Stimulated activated CD8-positive, alpha-beta memory T cell treated with anti-CD3 and anti-CD28 coated beads, Interleukin-4, amount 100 ng/mL, for 48 hours (primary cell): ENCODE data around the gene TGFBRAP1.

Experiments
- DNase-seq: peaks from one replicate; pipeline ENCODE4 v3.0.0-alpha.2; 2020

Gene TGFBRAP1

GRCh38 chr2:105309147-105309545 lies 20.4 kb downstream of the TGFBRAP1 start:
- DNase-seq, result no peak

DNA sequence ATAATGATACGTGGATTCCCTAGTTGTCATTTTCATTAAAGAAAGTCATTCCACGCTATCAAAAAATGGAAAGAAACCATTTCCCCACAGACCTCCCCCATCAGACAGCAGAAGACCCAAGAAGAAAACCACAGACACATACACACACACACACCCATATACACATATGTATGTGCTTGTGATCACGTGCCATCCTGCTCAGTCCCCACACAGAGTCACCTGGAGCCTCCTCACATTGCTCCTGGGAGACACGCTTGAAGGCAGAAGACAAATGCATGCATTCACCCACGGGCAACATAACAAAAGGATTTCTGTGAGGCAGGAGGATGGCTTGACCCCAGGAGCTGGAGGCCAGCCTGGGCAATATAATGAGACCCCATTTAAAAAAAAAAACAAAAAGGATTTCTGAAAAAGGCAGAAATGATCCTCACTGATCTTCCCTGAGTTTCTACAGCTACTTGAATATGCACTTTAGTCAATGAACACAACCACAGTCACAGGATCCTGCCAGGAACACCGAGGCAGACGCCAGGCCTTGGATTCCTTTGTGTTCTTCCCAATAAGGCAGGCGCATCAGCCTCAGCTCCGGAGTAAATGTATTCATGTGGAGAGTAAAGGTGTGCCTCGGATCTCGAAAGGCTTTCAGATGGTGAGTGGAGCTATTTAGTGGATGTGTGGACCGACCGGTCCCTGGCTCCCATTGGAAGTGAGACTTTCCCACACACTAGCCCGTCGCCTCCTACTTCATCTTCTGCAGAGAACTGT lies 21.0 kb downstream of the TGFBRAP1 start:
- DNase-seq, result no peak

DNA sequence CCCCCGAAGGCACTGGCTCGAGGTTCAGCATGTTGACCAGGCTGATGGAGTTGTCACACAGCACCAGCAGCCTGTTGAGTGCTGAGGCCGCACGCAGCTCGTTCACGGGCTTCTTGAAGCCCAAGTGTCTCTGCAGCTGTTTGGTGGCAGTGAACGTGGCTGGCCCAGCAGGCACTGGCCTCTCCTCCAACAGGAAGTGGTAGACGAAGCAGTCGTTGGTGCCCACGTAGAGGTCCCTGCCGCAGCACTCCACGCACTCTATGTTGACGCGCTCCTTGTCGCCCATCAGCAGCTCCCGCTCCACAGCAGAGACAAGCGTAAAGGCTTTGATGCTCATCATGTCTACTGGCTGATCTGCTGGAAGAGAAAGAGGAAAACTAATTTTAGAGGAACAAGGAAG lies 21.6 kb downstream of the TGFBRAP1 start:
- DNase-seq, result no peak

DNA sequence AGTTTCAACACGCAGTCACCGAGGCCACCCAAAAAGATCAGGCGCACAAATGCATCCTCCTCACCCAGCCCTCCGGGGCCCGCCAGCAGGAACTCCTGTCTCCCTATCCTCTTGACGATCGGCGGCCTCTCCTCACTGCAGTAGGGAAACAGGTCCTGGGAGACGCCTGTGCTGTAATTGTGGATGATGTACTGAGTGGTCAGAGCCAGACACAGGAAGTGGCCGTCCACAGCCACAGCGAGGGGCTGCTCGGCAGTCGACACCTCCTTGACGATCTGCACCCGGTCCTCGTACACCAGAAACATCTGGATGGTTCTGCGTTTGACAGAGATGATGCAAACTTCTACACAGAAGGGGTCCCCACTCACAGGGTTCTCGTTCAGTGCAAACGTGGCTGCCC lies 22.0 kb downstream of the TGFBRAP1 start:
- no peak for DNase-seq

DNA sequence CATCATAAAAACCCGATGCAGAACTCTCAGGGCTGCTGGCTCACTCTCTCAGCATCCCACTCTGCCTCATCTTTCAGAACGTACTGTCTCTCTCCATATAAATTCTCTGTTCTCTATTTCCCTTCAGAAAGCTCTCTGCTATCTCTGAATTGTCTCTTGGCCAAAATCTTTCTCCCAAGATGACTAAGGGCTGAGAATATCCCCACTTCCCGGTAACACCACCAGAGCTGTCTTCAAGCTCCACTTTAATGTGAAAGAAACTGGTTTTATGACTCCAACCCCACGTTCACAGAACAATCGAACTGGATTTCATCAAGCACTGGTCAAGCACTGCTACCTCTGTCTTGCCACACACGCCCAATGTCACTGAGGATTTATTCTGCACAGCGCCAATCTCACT lies 22.4 kb downstream of the TGFBRAP1 start:
- DNase-seq, result no peak

- DNase-seq, result no peak
These were observed 27.9 kb downstream of the TGFBRAP1 start for GRCh38 chr2:105301646-105302045.

GRCh38 chr2:105299290-105299689 lies 30.2 kb downstream of the TGFBRAP1 start:
- no peak for DNase-seq

DNA sequence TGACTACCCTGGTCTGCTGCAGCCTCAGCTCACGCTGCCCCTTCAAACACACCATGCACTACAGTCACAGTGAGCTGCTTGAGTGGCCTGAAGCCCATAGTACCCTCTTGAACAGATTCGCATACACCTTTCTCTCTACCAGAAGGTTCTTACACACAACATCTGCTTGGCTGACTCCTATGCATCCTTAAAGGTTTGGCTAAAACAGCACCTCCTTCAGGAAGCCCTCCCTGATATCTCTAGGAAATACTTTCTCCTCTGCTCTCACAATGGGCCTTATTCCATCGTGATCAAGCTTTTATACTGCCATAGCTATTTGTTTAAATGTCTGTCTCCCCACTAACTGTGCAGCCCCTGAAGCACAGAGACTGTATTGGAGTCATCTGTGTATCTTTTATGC lies 31.5 kb downstream of the TGFBRAP1 start:
- no peak for DNase-seq

GRCh38 chr2:105297216-105297615 lies 32.3 kb downstream of the TGFBRAP1 start:
- DNase-seq, result no peak

DNA sequence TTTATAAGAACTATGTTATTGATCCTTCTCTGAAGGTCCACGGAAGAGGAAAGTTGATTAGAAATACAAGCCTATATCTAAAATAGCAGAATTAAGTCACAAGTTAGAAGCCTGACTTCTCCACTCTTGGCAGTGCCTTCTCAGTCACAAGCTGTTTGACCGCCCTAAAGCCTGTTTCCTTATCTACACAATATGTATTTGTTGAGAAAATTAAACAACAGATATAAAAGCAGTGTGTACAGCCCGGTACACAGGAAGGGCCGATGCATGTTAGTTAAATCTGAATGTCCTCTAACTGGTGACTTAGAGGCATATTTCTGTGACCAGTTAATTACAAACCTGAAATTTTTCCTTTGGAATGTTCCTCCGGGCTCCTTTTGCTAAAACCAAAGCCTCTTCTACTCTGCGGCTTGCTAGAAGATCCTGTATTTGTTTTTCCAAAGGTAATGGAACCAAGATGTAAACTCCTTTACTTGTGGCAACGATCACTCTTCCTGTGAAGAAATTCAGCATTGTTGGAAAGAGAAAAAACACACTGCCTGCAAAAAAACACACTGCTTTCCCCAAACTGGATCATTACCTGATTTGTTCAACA lies 33.4 kb downstream of the TGFBRAP1 start:
- DNase-seq, result no peak

GRCh38 chr2:105294844-105295481 lies 34.6 kb downstream of the TGFBRAP1 start:
- peak; percentile 31 for DNase-seq

DNA sequence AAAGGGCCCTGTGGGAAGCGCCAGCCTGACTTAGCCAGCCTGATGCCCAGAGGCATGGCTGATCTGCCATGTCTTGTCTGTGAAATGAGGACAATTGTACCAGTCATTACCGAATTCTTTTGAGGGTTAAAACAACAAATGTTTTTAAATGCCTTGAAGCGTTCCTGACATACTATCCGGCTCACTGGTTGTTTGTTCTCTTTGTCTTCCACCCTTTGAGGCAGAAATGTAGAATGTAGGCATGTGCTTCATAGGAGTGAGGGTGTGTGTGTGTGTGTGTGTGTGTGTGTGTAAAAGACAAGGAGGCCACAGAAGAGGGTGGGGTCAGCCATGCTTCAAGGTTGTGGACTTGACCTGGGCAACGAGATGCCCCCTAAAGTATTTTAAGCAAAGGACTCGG lies 35.5 kb downstream of the TGFBRAP1 start:
- no peak for DNase-seq

DNA sequence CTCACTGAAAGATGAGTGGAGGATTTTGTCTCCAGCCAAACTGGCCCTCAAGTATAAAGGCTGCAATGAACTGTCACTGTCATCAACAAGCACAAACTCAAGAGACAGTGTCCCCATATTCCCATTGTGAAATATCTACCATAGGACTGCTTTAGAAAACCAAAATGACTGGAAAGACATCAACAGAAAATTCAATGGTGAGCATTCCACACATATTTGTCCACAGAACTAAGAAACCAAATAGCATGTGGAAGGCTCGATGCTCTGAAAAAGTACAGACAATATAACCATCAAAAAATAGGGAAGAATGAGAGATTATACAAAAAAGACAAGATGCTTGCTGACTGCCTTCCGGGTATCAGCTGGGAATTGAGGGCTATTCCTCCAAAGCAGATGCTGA lies 37.6 kb downstream of the TGFBRAP1 start:
- DNase-seq, result no peak

DNA sequence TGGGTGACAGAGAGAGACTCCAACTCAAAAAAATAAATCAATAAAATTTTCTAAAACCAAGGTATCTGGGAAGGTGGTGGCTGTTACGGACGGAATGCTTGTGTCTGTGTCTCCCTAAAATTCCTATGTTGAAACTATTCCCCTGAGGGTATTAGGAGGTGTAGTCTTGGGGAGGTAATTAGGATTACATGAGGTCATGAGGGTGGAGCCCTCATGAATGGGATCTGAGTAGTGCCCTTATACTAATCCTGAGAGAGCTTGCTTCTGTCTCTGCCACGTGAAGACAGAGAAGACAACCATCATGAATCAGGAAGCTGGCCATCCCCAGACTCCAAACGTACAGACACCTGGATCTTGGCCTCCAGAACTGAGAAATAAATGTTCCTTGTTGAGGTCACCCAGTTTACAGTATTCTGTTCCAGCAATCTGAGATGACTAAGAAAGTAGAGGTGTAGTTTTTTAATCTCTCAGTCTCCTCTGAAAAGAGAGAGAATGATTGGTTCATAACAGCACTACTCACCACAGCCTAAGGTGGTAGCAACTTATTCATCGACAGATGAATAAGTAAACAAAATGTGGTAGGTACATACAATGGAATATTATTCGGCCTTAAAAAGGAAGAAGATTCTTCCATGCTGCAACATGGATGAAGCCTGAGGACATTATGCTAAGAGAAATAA lies 38.4 kb downstream of the TGFBRAP1 start:
- DNase-seq, result no peak

GRCh38 chr2:105288133-105288532 lies 41.4 kb downstream of the TGFBRAP1 start:
- DNase-seq, result no peak

GRCh38 chr2:105287692-105288091 lies 41.8 kb downstream of the TGFBRAP1 start:
- DNase-seq, result peak; percentile 48

- DNase-seq, result no peak
These were observed 46.0 kb downstream of the TGFBRAP1 start for GRCh38 chr2:105283532-105283931.

GRCh38 chr2:105280281-105280680 lies 49.3 kb downstream of the TGFBRAP1 start:
- no peak for DNase-seq

GRCh38 chr2:105279126-105279525 lies 50.4 kb downstream of the TGFBRAP1 start:
- DNase-seq, result no peak

DNA sequence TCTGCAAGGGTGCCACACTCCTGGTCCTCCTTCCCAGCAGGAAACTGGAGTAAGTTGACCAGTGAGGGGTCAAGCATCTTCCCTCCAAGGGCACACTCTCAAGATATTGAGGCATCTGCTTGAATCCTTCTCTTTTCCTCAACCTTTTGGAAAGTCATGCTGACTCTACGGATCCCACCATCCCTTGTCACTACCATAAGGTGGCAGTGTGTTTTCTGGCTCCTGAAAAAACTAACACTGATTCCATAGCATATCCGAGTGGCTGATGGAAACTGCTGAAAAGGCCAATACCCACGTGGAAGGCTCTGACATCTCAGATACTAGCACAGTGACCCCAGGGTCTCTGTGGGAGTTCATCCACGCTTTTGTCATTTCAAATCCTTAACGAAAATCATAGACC lies 50.9 kb downstream of the TGFBRAP1 start:
- DNase-seq, result no peak

DNA sequence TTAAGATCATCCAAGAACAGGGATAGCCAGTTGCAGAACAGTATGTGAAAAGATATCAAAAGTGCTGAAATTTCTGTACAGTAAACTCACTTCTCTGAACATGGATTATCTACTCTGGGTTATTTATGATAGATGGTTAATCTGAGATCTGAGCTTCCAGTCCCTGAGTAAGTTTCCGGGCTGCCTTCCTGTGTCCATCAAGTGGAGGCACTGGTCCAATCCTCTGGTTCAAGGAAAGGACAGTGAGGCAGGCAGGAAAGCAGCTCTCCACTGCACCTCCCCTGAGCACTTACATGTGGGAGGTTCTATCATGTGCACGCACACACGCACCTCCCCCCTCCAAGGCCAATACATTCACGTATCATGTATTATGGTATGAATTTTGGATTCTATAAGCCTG lies 55.5 kb downstream of the TGFBRAP1 start:
- DNase-seq, result no peak

DNA sequence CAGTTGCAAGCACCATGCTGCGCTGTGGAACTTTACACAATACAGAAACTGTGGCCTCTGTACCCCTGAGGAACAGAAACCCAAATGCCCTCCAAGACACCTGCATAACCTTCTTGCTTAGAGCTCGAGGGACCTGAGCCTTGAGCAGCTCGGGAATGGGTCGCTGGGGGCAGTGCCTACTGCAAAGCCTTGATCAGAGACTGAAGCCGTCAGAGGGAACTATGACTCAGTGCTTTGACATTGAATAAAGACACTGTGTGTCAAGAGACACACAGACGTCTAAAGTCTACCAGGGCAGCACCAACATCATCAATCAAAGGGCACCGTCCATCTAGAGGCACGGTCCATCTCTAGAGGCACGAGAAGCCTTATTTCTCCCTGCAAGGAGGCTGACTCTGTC lies 57.4 kb downstream of the TGFBRAP1 start:
- DNase-seq, result no peak

- no peak for DNase-seq
These were observed 58.0 kb downstream of the TGFBRAP1 start for GRCh38 chr2:105271393-105272045.
